ENCODE data around the gene MAML3.

MAML3 gene

GRCh38 chr4:140123666-140124377 is 30.2 kb downstream of the MAML3 start:
- DNase-seq: no peak

- DNase-seq: no peak
These were observed 31.1 kb downstream of the MAML3 start for GRCh38 chr4:140122891-140123290.

- DNase-seq: no peak
These were observed 32.3 kb downstream of the MAML3 start for GRCh38 chr4:140121646-140122045.

- DNase-seq: no peak
These were observed 34.9 kb downstream of the MAML3 start for GRCh38 chr4:140118931-140119640.

- DNase-seq: no peak
These were observed 36.0 kb downstream of the MAML3 start for GRCh38 chr4:140117947-140118346.

- DNase-seq: no peak
These were observed 37.4 kb downstream of the MAML3 start for GRCh38 chr4:140116442-140117104.

- no peak for DNase-seq
These were observed 38.8 kb downstream of the MAML3 start for GRCh38 chr4:140115140-140115539.

GRCh38 chr4:140113653-140114052 is 40.3 kb downstream of the MAML3 start:
- no peak for DNase-seq

GRCh38 chr4:140112576-140112975 is 41.4 kb downstream of the MAML3 start:
- DNase-seq: no peak

- DNase-seq: no peak
These were observed 42.7 kb downstream of the MAML3 start for GRCh38 chr4:140111256-140111655.

- no peak for DNase-seq
These were observed 43.3 kb downstream of the MAML3 start for GRCh38 chr4:140110542-140111215.

GRCh38 chr4:140109737-140110136 is 44.2 kb downstream of the MAML3 start:
- DNase-seq: peak; percentile 31 to 58

- DNase-seq: no peak
These were observed 44.7 kb downstream of the MAML3 start for GRCh38 chr4:140109292-140109691.

GRCh38 chr4:140108713-140109230 is 45.2 kb downstream of the MAML3 start:
- DNase-seq: no peak

- DNase-seq: no peak
These were observed 45.7 kb downstream of the MAML3 start for GRCh38 chr4:140108243-140108642.

- DNase-seq: no peak
These were observed 47.6 kb downstream of the MAML3 start for GRCh38 chr4:140106289-140106844.

GRCh38 chr4:140105436-140105835 is 48.5 kb downstream of the MAML3 start:
- DNase-seq: no peak

GRCh38 chr4:140103676-140104075 is 50.3 kb downstream of the MAML3 start:
- DNase-seq: no peak

- DNase-seq: peak in 1 of 2 experiments; percentile 11
These were observed 51.6 kb downstream of the MAML3 start for GRCh38 chr4:140102421-140102820.

GRCh38 chr4:140100771-140101170 is 53.2 kb downstream of the MAML3 start:
- DNase-seq: no peak

- DNase-seq: peak; percentile 89 to 92
These were observed 54.0 kb downstream of the MAML3 start for GRCh38 chr4:140099983-140100382.

- no peak for DNase-seq
These were observed 55.4 kb downstream of the MAML3 start for GRCh38 chr4:140098455-140099160.

Measured in NCI-H524 (cell line).